Duodenal mucosa (tissue), 2 donors: Measurements from ENCODE around the gene RABGAP1L.
"Not testable (repeated sequence)": the region's sequence is repeated elsewhere in the genome, so short reads cannot be mapped to it uniquely, and the experiment has no call there.

Experiments used
- H3K27ac ChIP-seq: one replicate; pipeline ENCODE4 v1.7.0; 2013; ENCODE audit warnings: low read depth, low read length
- H3K27me3 ChIP-seq, 2 donors: one replicate each; pipeline ENCODE4 v1.7.0; 2013; ENCODE audit warnings: low read length in 2 of 2, control low read depth in 1 of 2; ENCODE audit not compliant: insufficient read depth in 2 of 2, control insufficient read depth in 1 of 2
- H3K36me3 ChIP-seq, 2 donors: one replicate each; pipeline ENCODE4 v1.7.0; 2013; ENCODE audit warnings: low read length in 2 of 2, control low read depth in 1 of 2; ENCODE audit not compliant: insufficient read depth in 2 of 2, control insufficient read depth in 1 of 2
- H3K4me1 ChIP-seq, 2 donors: one replicate each; pipeline ENCODE4 v1.7.0; 2013; ENCODE audit warnings: low read length in 2 of 2, control low read depth in 1 of 2; ENCODE audit not compliant: insufficient read depth in 2 of 2, control insufficient read depth in 1 of 2
- H3K4me3 ChIP-seq, 2 donors: one replicate each; pipeline ENCODE4 v1.7.0; 2013; ENCODE audit warnings: low read length in 2 of 2, low read depth in 1 of 2
- H3K9ac ChIP-seq, 2 donors: one replicate each; pipeline ENCODE4 v1.7.0; 2013; ENCODE audit warnings: low read length in 2 of 2, low read depth in 1 of 2
- H3K9me3 ChIP-seq, 2 donors: one replicate each; pipeline ENCODE4 v1.7.0; 2013; ENCODE audit warnings: low read length in 2 of 2, control low read depth in 1 of 2; ENCODE audit not compliant: control insufficient read depth in 1 of 2

RABGAP1L gene

GRCh38 chr1:175000697-175001187 lies 841.4 kb downstream of the RABGAP1L start:
- no peaks in the 10 kb centered on the region for H3K9me3 ChIP-seq
- H3K36me3 ChIP-seq = peaks cover 0 to 13% of the 10 kb centered on the region in 2 donors
- H3K4me3 ChIP-seq = peak overlapping the region; percentile 91 to 94
- peak overlapping the region; percentile 92 to 99 for H3K9ac ChIP-seq
- H3K4me1 ChIP-seq = peaks cover 24 to 30% of the 10 kb centered on the region in 2 donors
- no peaks in the 10 kb centered on the region for H3K27me3 ChIP-seq
- peak overlapping the region; percentile 98 for H3K27ac ChIP-seq

DNA sequence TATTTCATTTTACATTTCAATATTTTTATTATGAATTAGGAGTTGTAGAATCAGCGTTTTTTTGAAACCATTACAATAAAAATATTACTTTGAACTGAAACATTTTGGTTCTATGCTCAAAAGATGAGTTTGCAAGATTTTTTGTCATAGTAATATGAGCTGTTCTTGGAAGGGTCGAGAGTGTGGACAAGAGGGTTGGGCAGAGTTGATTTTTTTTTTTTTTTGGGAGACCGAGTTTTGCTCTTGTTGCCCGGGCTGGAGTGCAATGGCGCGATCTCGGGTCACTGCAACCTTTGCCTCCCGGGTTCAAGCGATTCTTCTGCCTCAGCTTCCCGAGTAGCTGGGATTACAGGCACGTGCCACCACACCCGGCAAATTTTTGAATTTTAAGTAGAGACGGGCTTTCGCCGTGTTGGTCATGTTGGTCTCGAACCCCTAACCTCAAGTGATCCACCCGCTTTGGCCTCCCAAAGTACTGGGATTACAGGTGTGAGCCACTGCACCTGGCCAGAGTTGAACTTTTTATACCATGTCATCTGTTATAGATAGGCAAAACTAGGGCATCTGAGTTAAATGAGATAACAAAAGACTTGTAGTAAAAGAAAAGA lies 843.7 kb downstream of the RABGAP1L start:
- H3K27ac ChIP-seq = no peak overlapping the region
- peaks cover 4 to 28% of the 10 kb centered on the region in 2 donors for H3K36me3 ChIP-seq
- H3K4me1 ChIP-seq = peaks cover 11% of the 10 kb centered on the region in 2 donors
- H3K9me3 ChIP-seq = no peaks in the 10 kb centered on the region
- H3K9ac ChIP-seq = no peak overlapping the region
- H3K27me3 ChIP-seq = no peaks in the 10 kb centered on the region
- H3K4me3 ChIP-seq = no peak overlapping the region

- H3K4me3 ChIP-seq = no peak overlapping the region
- H3K9me3 ChIP-seq = no peaks in the 10 kb centered on the region
- no peak overlapping the region for H3K27ac ChIP-seq
- H3K27me3 ChIP-seq = no peaks in the 10 kb centered on the region
- H3K9ac ChIP-seq = no peak overlapping the region
- H3K4me1 ChIP-seq = peaks cover 6 to 7% of the 10 kb centered on the region in 2 donors
- peaks cover 4 to 33% of the 10 kb centered on the region in 2 donors for H3K36me3 ChIP-seq
Measured at GRCh38 chr1:175003521-175003920, 844.2 kb downstream of the RABGAP1L start.

- peaks cover 3 to 5% of the 10 kb centered on the region in 2 donors for H3K4me1 ChIP-seq
- no peak overlapping the region for H3K4me3 ChIP-seq
- H3K9me3 ChIP-seq = no peaks in the 10 kb centered on the region
- H3K36me3 ChIP-seq = peaks cover 9 to 38% of the 10 kb centered on the region in 2 donors
- H3K27me3 ChIP-seq = no peaks in the 10 kb centered on the region
- H3K9ac ChIP-seq = no peak overlapping the region
- H3K27ac ChIP-seq = no peak overlapping the region
Measured at GRCh38 chr1:175005085-175005783, 845.9 kb downstream of the RABGAP1L start.

- H3K4me3 ChIP-seq = no peak overlapping the region
- no peaks in the 10 kb centered on the region for H3K27me3 ChIP-seq
- H3K36me3 ChIP-seq = peaks cover 31 to 75% of the 10 kb centered on the region in 2 donors
- H3K4me1 ChIP-seq = no peaks in the 10 kb centered on the region
- no peaks in the 10 kb centered on the region for H3K9me3 ChIP-seq
- H3K9ac ChIP-seq = no peak overlapping the region
- no peak overlapping the region for H3K27ac ChIP-seq
Measured at GRCh38 chr1:175009532-175009931, 850.2 kb downstream of the RABGAP1L start.

DNA sequence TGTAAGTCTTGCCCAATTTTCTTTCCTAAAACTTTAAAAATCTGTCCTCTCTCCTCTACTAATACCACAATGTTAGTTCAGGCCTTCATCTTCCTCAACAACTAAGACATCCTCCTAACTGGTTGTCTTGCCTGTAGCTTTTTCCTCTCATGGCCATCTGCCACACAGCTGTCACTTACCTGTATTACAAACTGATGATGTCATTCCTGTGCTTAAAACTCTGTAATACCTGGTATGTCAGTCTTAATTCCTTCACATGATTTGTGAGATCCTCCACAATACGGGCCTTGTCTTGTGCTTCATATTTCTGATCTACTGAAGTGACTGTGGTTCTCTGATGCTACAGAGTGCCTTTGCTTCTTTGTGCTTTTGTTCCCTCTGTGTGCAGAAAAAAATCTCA lies 854.1 kb downstream of the RABGAP1L start:
- H3K27ac ChIP-seq = no peak overlapping the region
- peaks cover 39 to 71% of the 10 kb centered on the region in 2 donors for H3K36me3 ChIP-seq
- no peak overlapping the region for H3K9ac ChIP-seq
- H3K27me3 ChIP-seq = no peaks in the 10 kb centered on the region
- no peak overlapping the region for H3K4me3 ChIP-seq
- no peaks in the 10 kb centered on the region for H3K4me1 ChIP-seq
- H3K9me3 ChIP-seq = no peaks in the 10 kb centered on the region

DNA sequence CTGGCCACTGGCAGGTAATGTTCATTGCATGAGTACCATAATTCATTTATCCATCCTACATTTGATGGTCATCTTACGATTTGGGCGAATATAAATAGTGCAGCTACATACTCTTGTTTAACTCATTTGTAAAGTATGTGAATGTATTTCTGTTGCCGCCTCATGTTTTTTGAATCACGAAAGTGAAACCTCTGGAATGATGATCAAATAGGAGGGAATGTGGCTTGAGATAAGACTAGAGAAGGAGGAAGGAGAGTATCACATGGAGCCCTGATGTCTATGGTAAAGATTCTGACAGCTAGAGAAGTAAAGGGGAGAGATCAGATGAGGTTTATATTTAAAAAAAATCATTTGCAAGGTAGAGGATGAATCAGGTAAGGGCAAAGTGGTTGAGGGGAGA lies 855.9 kb downstream of the RABGAP1L start:
- Histone ChIP-seq H3K4me1 (no peaks in the 10 kb centered on the region), H3K27ac (no peak overlapping the region), H3K9me3 (no peaks in the 10 kb centered on the region), H3K9ac (no peak overlapping the region), H3K36me3 (peaks cover 33 to 69% of the 10 kb centered on the region in 2 donors), H3K4me3 (no peak overlapping the region), H3K27me3 (no peaks in the 10 kb centered on the region)

- Histone ChIP-seq H3K4me3 (no peak overlapping the region), H3K9ac (no peak overlapping the region), H3K36me3 (peaks cover 11 to 32% of the 10 kb centered on the region in 2 donors), H3K27me3 (no peaks in the 10 kb centered on the region), H3K27ac (no peak overlapping the region), H3K4me1 (peaks cover 0 to 6% of the 10 kb centered on the region in 2 donors), H3K9me3 (no peaks in the 10 kb centered on the region)
Measured at GRCh38 chr1:175019524-175019923, 860.2 kb downstream of the RABGAP1L start.

- H3K27me3 ChIP-seq = no peaks in the 10 kb centered on the region
- H3K4me1 ChIP-seq = peaks cover 0 to 6% of the 10 kb centered on the region in 2 donors
- peak within 1 kb of the TSS; percentile 96 to 100 for H3K4me3 ChIP-seq
- no peaks in the 10 kb centered on the region for H3K9me3 ChIP-seq
- H3K36me3 ChIP-seq = peaks cover 2 to 5% of the 10 kb centered on the region in 2 donors
- peak within 1 kb of the TSS; percentile 54 for H3K27ac ChIP-seq
- H3K9ac ChIP-seq = peak within 1 kb of the TSS; percentile 92 to 96
Measured at GRCh38 chr1:175023043-175023921, 864.0 kb downstream of the RABGAP1L start, which contains the start of gene MRPS14. Gene MRPS14, minus strand, starts transcription at chr1:175023425. Its CDS starts 17 bp downstream, at chr1:175023408.

- not testable (repeated sequence) for H3K36me3 ChIP-seq, H3K9me3 ChIP-seq, H3K4me1 ChIP-seq, H3K27me3 ChIP-seq
- H3K27ac ChIP-seq = peak overlapping the region; percentile 3
- H3K4me3 ChIP-seq = peak overlapping the region; percentile 96 to 100
- H3K9ac ChIP-seq = peak overlapping the region; percentile 64 to 92
Measured at GRCh38 chr1:175023922-175024242, 864.6 kb downstream of the RABGAP1L start.
